ENCODE data around the gene LTC4S. TPM values are rescaled to one million over a fixed set of nuclear protein-coding genes. Genes with fewer than 3 reads are reported as not detected.

The LTC4S gene
- total and polyA plus RNA-seq, 9 of the 15 experiments (the other 6 are each of a cell fraction or from before 2014, with no cell fraction given): 0.17 to 0.77 (median 0.75) TPM; not detected in 6

GRCh38 chr5:179762781-179763176 is 31.0 kb upstream of the LTC4S start (continued):
- TF ChIP-seq ZNF609 (CRISPR knock-in tag; IDR thresholded peaks at IDR 0.05; ENCODE audit: borderline replicate concordance) (no peak), C11orf30 (IDR thresholded peaks at IDR 0.05; ENCODE audit: low read depth) (peak; percentile 84), FIP1L1 (IDR thresholded peaks at IDR 0.05; ENCODE audit: low read depth, low read length, poor library complexity, severe bottlenecking) (no peak), NFE2 (IDR thresholded peaks at IDR 0.05; ENCODE audit: low read depth) (0 out of 2 replicates have a peak, but pooled peaks have one; percentile 24), ZNF316 (IDR thresholded peaks at IDR 0.05) (peak; percentile 89), MAFF (IDR thresholded peaks at IDR 0.05; ENCODE audit: low read length) (peak; percentile 55; the same call in 1 of the 2 replicates), MAFK (IDR thresholded peaks at IDR 0.05; ENCODE audit: low read length) (peak; percentile 31; the same call in 1 of the 2 replicates), BRD4 (IDR thresholded peaks at IDR 0.05) (no peak), ARID1B (IDR thresholded peaks at IDR 0.05) (peak; percentile 37; the same call in 1 of the 2 replicates), SREBF2 (CRISPR knock-in tag; IDR thresholded peaks at IDR 0.05) (no peak), TAF1 (IDR thresholded peaks at IDR 0.05; ENCODE audit: control insufficient read depth, extremely low read depth, insufficient read depth, low read length, severe bottlenecking) (no peak), PHB (CRISPR knock-in tag; IDR thresholded peaks at IDR 0.05) (no peak), NR2C2 (CRISPR knock-in tag; IDR thresholded peaks at IDR 0.05) (no peak), NR2C2 (tag; IDR thresholded peaks at IDR 0.05) (0 out of 2 replicates have a peak, but pooled peaks have one; percentile 11), HMGXB4 (CRISPR knock-in tag; IDR thresholded peaks at IDR 0.05) (no peak), NCOA6 (IDR thresholded peaks at IDR 0.05) (no peak), STAT5A (IDR thresholded peaks at IDR 0.05; ENCODE audit: borderline replicate concordance, low read length) (0 out of 2 replicates have a peak, but pooled peaks have one; percentile 18), JUND (IDR thresholded peaks at IDR 0.05; ENCODE audit: borderline replicate concordance, low read depth, low read length) (peak; percentile 21; the same call in 1 of the 2 replicates), JUND (tag; IDR thresholded peaks at IDR 0.05; ENCODE audit: borderline replicate concordance, low read depth, low read length) (peak; percentile 13; the same call in 1 of the 3 replicates)

All from K562 (cell line).